ENCODE results near the gene RAD51B. TPM values are rescaled to one million over a fixed set of nuclear protein-coding genes. Genes with fewer than 3 reads are reported as not detected.

Gene RAD51B
- total RNA-seq, 1 experiment from 2014 or later = 20.0 TPM

- peak; percentile 11 for TF ChIP-seq POLR2A (IDR thresholded peaks at IDR 0.05; ENCODE audit: borderline replicate concordance, extremely low read depth, insufficient read depth, insufficient read length)
- TF ChIP-seq, protein P1, sequence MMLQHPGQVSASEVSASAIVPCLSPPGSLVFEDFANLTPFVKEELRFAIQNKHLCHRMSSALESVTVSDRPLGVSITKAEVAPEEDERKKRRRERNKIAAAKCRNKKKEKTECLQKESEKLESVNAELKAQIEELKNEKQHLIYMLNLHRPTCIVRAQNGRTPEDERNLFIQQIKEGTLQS (IDR thresholded peaks at IDR 0.05) = no peak
- H3K4me1 ChIP-seq (ENCODE audit: control insufficient read depth in 1 of 2, insufficient read depth in 2 of 2, low read length in 2 of 2) = peaks cover 44 to 45% of the 10 kb centered on the region in 2 experiments
- CTCF ChIA-PET = no interaction called here
- ATAC-seq = no peak
- H3K4me2 ChIP-seq (ENCODE audit: low read length) = 0 out of 2 replicates have a peak overlapping the region, but pooled peaks have one; percentile 33
- 0 out of 2 replicates have a peak overlapping the region, but pooled peaks have one; percentile 14 for H3K9ac ChIP-seq (ENCODE audit: low read length)
- RAD21 ChIA-PET (ENCODE audit: low non-redundant PET in 1 of 2, low total read pairs in 2 of 2, uncharacterized antibody in 2 of 2, unreplicated experiment in 2 of 2) = no interaction called here
- H3K4me3 ChIP-seq (replicated peaks in 1 of 2; ENCODE audit: low read depth in 1 of 2, low read length in 2 of 2) = no peak overlapping the region
- no peaks in the 10 kb centered on the region for H3K79me2 ChIP-seq (ENCODE audit: insufficient read depth, low read length)
- DNase-seq (ENCODE audit: low read depth, low spot score) = no peak
- peak overlapping the region; percentile 37 for H2AFZ ChIP-seq (ENCODE audit: low read depth, low read length, poor library complexity, severe bottlenecking)
- peak overlapping the region; percentile 50 for H3K27ac ChIP-seq (ENCODE audit: low read depth, low read length)
- no peaks in the 10 kb centered on the region for H3K9me2 ChIP-seq (ENCODE audit: insufficient read depth)
- H3K9me3 ChIP-seq (ENCODE audit: control insufficient read depth in 1 of 2, insufficient read depth in 1 of 2, low read depth in 1 of 2, low read length in 2 of 2) = no peaks in the 10 kb centered on the region
- H3K36me3 ChIP-seq (ENCODE audit: control insufficient read depth in 1 of 2, insufficient read depth in 2 of 2, low read length in 2 of 2) = no peaks in the 10 kb centered on the region
- no peaks in the 10 kb centered on the region for H4K20me1 ChIP-seq (ENCODE audit: insufficient read depth)
- POLR2A ChIA-PET = no interaction called here
- H3K27me3 ChIP-seq (ENCODE audit: insufficient read depth, low read length) = no peaks in the 10 kb centered on the region
- intact Hi-C loops (cut with micrococcal nuclease) = no loop called here
- TSS peak; percentile 81 for BruUV-seq (replicated peaks)
Measured at GRCh38 chr14:68359022-68359836, 539.6 kb downstream of the RAD51B start.

- Histone ChIP-seq H3K4me2 (ENCODE audit: low read length) (peak overlapping the region; percentile 33), H3K36me3 (ENCODE audit: control insufficient read depth in 1 of 2, insufficient read depth in 2 of 2, low read length in 2 of 2) (no peaks in the 10 kb centered on the region), H3K9me2 (ENCODE audit: insufficient read depth) (no peaks in the 10 kb centered on the region), H3K4me3 (replicated peaks in 1 of 2; ENCODE audit: low read depth in 1 of 2, low read length in 2 of 2) (no peak overlapping the region), H3K4me1 (ENCODE audit: control insufficient read depth in 1 of 2, insufficient read depth in 2 of 2, low read length in 2 of 2) (peaks cover 52% of the 10 kb centered on the region in 2 experiments), H3K27ac (ENCODE audit: low read depth, low read length) (peak overlapping the region; percentile 50), H3K9ac (ENCODE audit: low read length) (0 out of 2 replicates have a peak overlapping the region, but pooled peaks have one; percentile 14), H3K9me3 (ENCODE audit: control insufficient read depth in 1 of 2, insufficient read depth in 1 of 2, low read depth in 1 of 2, low read length in 2 of 2) (no peaks in the 10 kb centered on the region), H3K27me3 (ENCODE audit: insufficient read depth, low read length) (no peaks in the 10 kb centered on the region), H4K20me1 (ENCODE audit: insufficient read depth) (no peaks in the 10 kb centered on the region), H3K79me2 (ENCODE audit: insufficient read depth, low read length) (no peaks in the 10 kb centered on the region), H2AFZ (ENCODE audit: low read depth, low read length, poor library complexity, severe bottlenecking) (peak overlapping the region; percentile 37)
- RAD21 ChIA-PET (ENCODE audit: low non-redundant PET in 1 of 2, low total read pairs in 2 of 2, uncharacterized antibody in 2 of 2, unreplicated experiment in 2 of 2) = no interaction called here
- intact Hi-C loops (cut with micrococcal nuclease) = loop anchor here (10.0 kb wide), 3 partner anchors 105 to 425 kb away; no protein-coding TSS in a partner anchor
- BruUV-seq (replicated peaks) = no TSS peak
- CTCF ChIA-PET = no interaction called here
- ATAC-seq (peak; percentile 55), DNase-seq (ENCODE audit: low read depth, low spot score) (peak; percentile 37)
- POLR2A ChIA-PET = no interaction called here
- TF ChIP-seq EZH2 (IDR thresholded peaks at IDR 0.05) (no peak), EGR1 (IDR thresholded peaks at IDR 0.05; ENCODE audit: low read depth) (no peak), SP1 (IDR thresholded peaks at IDR 0.05; ENCODE audit: low read depth) (no peak), POLR2A (IDR thresholded peaks at IDR 0.05; ENCODE audit: borderline replicate concordance, extremely low read depth, insufficient read depth, insufficient read length) (peak; percentile 23), FOSL1 (IDR thresholded peaks at IDR 0.05; ENCODE audit: low read depth) (no peak), SRF (IDR thresholded peaks at IDR 0.05; ENCODE audit: low read depth) (peak; percentile 86), CEBPB (IDR thresholded peaks at IDR 0.05; ENCODE audit: low read depth) (no peak), ZNF274 (IDR thresholded peaks at IDR 0.05; ENCODE audit: low read depth, low read length) (no peak), YY1 (IDR thresholded peaks at IDR 0.05; ENCODE audit: extremely low read depth, insufficient replicate concordance, low read depth, low read length) (no peak), TCF7L2 (IDR thresholded peaks at IDR 0.05; ENCODE audit: borderline replicate concordance, extremely low read depth, insufficient read depth, insufficient read length) (peak; percentile 69), POLR2AphosphoS5 (IDR thresholded peaks at IDR 0.05; ENCODE audit: low read depth, low read length) (no peak), CBX3 (IDR thresholded peaks at IDR 0.05; ENCODE audit: low read depth) (peak; percentile 67; the same call in 1 of the 2 replicates), SIN3A (IDR thresholded peaks at IDR 0.05; ENCODE audit: low read depth) (no peak), CTCF (IDR thresholded peaks at IDR 0.05 in 2 of 3, conservative IDR thresholded peaks at IDR 0.05 in 1 of 3; ENCODE audit: borderline replicate concordance in 1 of 3, insufficient read depth in 1 of 3, low read depth in 2 of 3, low read length in 2 of 3) (no peak), MAX (IDR thresholded peaks at IDR 0.05) (peak; percentile 85)
- TF ChIP-seq, protein P1 (IDR thresholded peaks at IDR 0.05) = no peak
Measured at GRCh38 chr14:68359837-68360552, 540.4 kb downstream of the RAD51B start.

Measured in HCT116 (cell line).